DND-41 (cell line): ENCODE results near the gene MDH2.
A peak's percentile ranks its signal among the peaks of the same experiment; 100 is the strongest.
"Not testable (repeated sequence)": the region's sequence is repeated elsewhere in the genome, so short reads cannot be mapped to it uniquely, and the experiment has no call there.

Experiments
- ATAC-seq: fragments of 200-7000 bp; cut with Tn5 transposase; 3 replicates; pipeline ENCODE4 v1.9.1; 2021; ENCODE audit warnings: low read depth; ENCODE audit not compliant: insufficient read depth
- DNase-seq: peaks from one replicate; pipeline ENCODE4 v3.0.0-alpha.2; 2020
- H2AFZ ChIP-seq: 2 replicates; pipeline ENCODE4 v1.6.0; 2012; ENCODE audit warnings: low read depth, low read length
- H3K27ac ChIP-seq: 2 replicates; pipeline ENCODE4 v1.5.1; 2012; ENCODE audit warnings: low read length, inconsistent platforms
- H3K27me3 ChIP-seq: fragments of 200-600 bp; sonication (generic); 2 replicates; pipeline ENCODE4 v1.6.0; 2012; ENCODE audit warnings: low read length, mild to moderate bottlenecking, inconsistent platforms; ENCODE audit not compliant: insufficient read depth, poor library complexity
- H3K36me3 ChIP-seq: 2 replicates; pipeline ENCODE4 v1.5.1; 2012; ENCODE audit warnings: low read length, inconsistent platforms; ENCODE audit not compliant: insufficient read depth
- H3K4me1 ChIP-seq: 2 replicates; pipeline ENCODE4 v1.5.1; 2012; ENCODE audit warnings: mild to moderate bottlenecking, low read length; ENCODE audit not compliant: insufficient read depth
- H3K4me2 ChIP-seq: 2 replicates; pipeline ENCODE4 v1.6.0; 2012; ENCODE audit warnings: mild to moderate bottlenecking, moderate library complexity, low read length, inconsistent platforms; ENCODE audit not compliant: insufficient read depth
- H3K4me3 ChIP-seq, 2 experiments: fragments of 200-600 bp in 1 of 2; shearing (Covaris generic) in 1 of 2; 2 replicates each; pipeline ENCODE4 v1.5.1; 2012 to 2016; ENCODE audit warnings: inconsistent platforms in 2 of 2, low read length in 2 of 2, mild to moderate bottlenecking in 2 of 2, low read depth in 1 of 2, moderate library complexity in 1 of 2
- H3K79me2 ChIP-seq: 2 replicates; pipeline ENCODE4 v1.6.0; 2012; ENCODE audit warnings: low read length, inconsistent platforms; ENCODE audit not compliant: insufficient read depth
- H3K9ac ChIP-seq: 2 replicates; pipeline ENCODE4 v1.6.0; 2012; ENCODE audit warnings: low read depth, mild to moderate bottlenecking, inconsistent platforms, low read length, moderate library complexity
- H3K9me3 ChIP-seq: 2 replicates; pipeline ENCODE4 v1.5.1; 2012; ENCODE audit warnings: low read length, moderate library complexity, mild to moderate bottlenecking, inconsistent platforms; ENCODE audit not compliant: insufficient read depth, severe bottlenecking
- H4K20me1 ChIP-seq: 2 replicates; pipeline ENCODE4 v1.6.0; 2012; ENCODE audit warnings: low read length; ENCODE audit not compliant: insufficient read depth
- EZH2 ChIP-seq: IDR thresholded peaks from 3 replicates; pipeline ENCODE4 v1.6.1; 2012; ENCODE audit warnings: borderline replicate concordance, low read depth, mild to moderate bottlenecking, moderate library complexity, low read length, inconsistent platforms; ENCODE audit not compliant: severe bottlenecking
- TF ChIP-seq, protein P1 (sequence below): IDR thresholded peaks from 2 replicates; pipeline ENCODE4 v1.5.1; 2012; ENCODE audit warnings: borderline replicate concordance, low read length, moderate library complexity, mild to moderate bottlenecking; ENCODE audit not compliant: poor library complexity, severe bottlenecking; ENCODE audit errors: extremely low read depth

MDH2 gene

DNA sequence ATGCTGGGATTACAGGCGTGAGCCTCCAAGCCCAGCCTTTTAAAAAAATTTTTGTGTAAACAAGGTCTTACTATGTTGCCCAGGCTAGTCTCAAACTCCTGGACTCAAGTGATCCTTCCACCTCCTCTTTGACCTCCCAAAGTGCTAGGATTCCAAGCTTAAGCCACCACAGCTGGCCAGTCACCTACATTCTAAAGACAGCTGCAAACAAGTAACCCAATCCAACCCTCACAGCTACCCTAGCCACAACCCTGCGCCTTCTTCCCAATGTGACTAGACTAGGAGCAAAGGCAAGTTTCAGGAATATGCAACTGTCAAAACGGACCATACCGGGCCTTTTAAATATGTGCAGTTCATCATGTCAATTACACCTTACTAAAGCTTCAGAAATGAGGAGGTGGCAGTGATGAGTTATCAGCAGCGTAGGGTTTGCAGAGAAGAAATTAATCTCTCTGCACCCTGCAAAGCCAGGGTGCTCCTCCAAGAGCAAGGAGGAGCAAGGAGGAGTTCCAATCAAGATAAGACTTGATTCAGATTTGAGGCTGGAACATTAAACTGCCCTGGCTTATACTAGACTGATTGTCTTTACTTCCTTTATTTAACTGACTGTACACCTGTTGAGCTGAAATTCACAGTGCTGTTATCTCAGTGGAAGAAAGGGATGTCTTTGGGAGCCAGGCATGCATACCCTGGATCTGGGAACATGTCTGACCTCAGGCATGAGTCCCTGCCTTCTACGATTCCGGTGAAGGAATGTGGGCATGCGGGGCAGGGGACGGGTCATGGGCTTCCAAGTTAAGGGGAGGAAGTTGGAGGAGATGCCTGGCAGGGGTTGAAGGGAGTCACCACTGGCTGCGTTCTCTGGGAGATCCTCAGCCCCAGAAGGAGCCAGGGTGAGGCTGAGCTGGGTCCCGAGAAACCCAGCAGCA lies 38.0 kb upstream of the MDH2 start:
- no peak overlapping the region for H3K27ac ChIP-seq
- ATAC-seq: no peak

DNA sequence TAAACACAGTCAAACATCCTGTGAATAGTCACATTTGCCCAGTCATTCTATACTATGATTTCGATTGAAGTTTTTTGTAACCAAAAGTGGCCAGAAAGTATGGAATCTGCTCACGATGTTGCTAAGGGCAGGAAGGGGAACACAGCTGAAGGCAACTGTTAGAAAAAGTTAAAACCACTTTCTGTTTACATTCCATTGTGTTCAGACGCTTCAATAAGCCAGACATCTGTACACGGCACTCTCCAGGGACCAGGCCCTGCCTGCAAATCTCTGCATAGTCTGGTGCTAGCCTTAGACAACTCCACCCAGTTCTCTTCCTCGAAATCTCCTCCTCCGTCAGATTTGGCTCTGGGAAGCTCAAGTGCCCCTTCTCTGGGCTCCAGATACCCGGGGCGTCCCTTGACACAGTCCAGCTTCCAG lies 36.5 kb upstream of the MDH2 start:
- TF ChIP-seq, protein P1, sequence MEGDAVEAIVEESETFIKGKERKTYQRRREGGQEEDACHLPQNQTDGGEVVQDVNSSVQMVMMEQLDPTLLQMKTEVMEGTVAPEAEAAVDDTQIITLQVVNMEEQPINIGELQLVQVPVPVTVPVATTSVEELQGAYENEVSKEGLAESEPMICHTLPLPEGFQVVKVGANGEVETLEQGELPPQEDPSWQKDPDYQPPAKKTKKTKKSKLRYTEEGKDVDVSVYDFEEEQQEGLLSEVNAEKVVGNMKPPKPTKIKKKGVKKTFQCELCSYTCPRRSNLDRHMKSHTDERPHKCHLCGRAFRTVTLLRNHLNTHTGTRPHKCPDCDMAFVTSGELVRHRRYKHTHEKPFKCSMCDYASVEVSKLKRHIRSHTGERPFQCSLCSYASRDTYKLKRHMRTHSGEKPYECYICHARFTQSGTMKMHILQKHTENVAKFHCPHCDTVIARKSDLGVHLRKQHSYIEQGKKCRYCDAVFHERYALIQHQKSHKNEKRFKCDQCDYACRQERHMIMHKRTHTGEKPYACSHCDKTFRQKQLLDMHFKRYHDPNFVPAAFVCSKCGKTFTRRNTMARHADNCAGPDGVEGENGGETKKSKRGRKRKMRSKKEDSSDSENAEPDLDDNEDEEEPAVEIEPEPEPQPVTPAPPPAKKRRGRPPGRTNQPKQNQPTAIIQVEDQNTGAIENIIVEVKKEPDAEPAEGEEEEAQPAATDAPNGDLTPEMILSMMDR: no peak
- no peak for TF ChIP-seq EZH2
- Histone ChIP-seq H3K4me3 (no peak overlapping the region), H4K20me1 (peaks cover 49% of the 10 kb centered on the region), H3K27me3 (no peaks in the 10 kb centered on the region), H3K4me2 (no peak overlapping the region), H3K9me3 (no peaks in the 10 kb centered on the region), H3K4me1 (peaks cover 24% of the 10 kb centered on the region), H3K9ac (no peak overlapping the region), H2AFZ (no peak overlapping the region), H3K36me3 (peaks cover 11% of the 10 kb centered on the region), H3K27ac (no peak overlapping the region), H3K79me2 (no peaks in the 10 kb centered on the region)
- ATAC-seq (no peak), DNase-seq (no peak)

More for the DNA sequence above, 38.0 kb upstream of the MDH2 start:
- H3K9ac ChIP-seq: no peak overlapping the region
- H4K20me1 ChIP-seq: peaks cover 56% of the 10 kb centered on the region
- no peak for DNase-seq
- peaks cover 13% of the 10 kb centered on the region for H3K36me3 ChIP-seq
- H3K4me3 ChIP-seq: no peak overlapping the region
- peak overlapping the region; percentile 23; the same call in 1 of the 2 replicates for H3K4me2 ChIP-seq
- H3K27me3 ChIP-seq: no peaks in the 10 kb centered on the region
- no peak for TF ChIP-seq EZH2
- TF ChIP-seq, protein P1: no peak
- H2AFZ ChIP-seq: no peak overlapping the region
- H3K9me3 ChIP-seq: no peaks in the 10 kb centered on the region
- no peaks in the 10 kb centered on the region for H3K79me2 ChIP-seq
- peaks cover 24% of the 10 kb centered on the region for H3K4me1 ChIP-seq

DNA sequence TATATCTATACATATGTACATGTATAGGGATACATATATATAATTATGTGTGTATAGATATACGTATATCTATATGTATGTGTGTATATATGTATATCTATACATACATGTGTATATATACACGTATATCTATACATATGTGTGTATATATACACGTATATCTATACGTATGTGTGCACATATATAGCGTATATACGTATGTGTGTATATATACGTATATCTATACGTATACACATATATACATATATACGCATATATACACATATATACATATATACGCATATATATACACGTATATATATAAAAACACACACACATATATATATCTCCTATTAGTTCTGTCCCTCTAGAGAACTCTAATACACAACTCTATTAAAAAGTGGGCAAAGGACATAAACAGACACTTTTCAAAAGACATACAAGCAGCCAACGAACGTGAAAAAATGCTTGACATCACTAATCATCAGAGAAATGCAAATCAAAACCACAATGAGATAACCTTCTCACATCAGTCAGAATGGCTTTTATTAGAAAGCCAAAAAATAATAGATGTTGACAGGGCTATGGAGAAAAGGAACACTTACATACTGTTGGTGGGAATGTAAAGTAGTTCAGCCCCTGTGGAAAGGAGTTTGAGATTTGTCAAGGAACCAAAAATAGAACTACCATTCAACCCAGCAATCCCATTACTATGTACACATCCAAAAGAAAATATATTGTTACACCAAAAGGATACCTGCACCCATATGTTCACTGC lies 31.5 kb upstream of the MDH2 start:
- Histone ChIP-seq H3K9me3 (no peaks in the 10 kb centered on the region), H2AFZ (no peak overlapping the region), H3K4me1 (0 out of 2 replicates have a peak, but pooled peaks cover 3% of the 10 kb centered on the region), H3K27me3 (no peaks in the 10 kb centered on the region), H3K36me3 (peaks cover 27% of the 10 kb centered on the region), H3K4me2 (no peak overlapping the region), H3K27ac (no peak overlapping the region), H3K79me2 (no peaks in the 10 kb centered on the region), H3K4me3 (no peak overlapping the region), H3K9ac (no peak overlapping the region), H4K20me1 (peaks cover 14% of the 10 kb centered on the region; the same call in 1 of the 2 replicates)
- DNase-seq (no peak), ATAC-seq (no peak)
- no peak for TF ChIP-seq EZH2
- TF ChIP-seq, protein P1: no peak

DNA sequence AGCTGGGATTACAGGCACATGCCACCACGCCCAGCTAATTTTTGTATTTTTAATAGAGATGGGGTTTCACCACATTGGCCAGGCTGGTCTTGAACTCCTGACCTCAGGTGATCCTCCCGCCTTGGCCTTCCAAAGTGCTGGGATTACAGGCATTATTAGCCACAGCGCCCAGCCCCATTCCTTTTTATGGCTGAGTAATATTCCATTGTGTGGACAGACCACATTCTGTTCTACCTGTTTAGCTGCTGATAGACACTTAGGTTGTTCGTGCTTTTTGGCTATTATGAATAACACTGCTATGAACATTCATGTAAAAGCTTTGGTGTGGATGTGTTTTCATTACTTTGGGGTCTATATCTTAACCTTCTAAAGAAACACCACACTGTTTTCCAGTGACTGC lies 29.4 kb upstream of the MDH2 start:
- not testable (repeated sequence) for H3K4me1 ChIP-seq, H3K27ac ChIP-seq, ATAC-seq, H3K4me2 ChIP-seq, H3K4me3 ChIP-seq, H3K9ac ChIP-seq, DNase-seq, H3K9me3 ChIP-seq, H4K20me1 ChIP-seq, H3K27me3 ChIP-seq, H3K79me2 ChIP-seq, H2AFZ ChIP-seq
- peaks cover 39% of the 10 kb centered on the region for H3K36me3 ChIP-seq
